Measurements from ENCODE around the gene PIR.

DNA sequence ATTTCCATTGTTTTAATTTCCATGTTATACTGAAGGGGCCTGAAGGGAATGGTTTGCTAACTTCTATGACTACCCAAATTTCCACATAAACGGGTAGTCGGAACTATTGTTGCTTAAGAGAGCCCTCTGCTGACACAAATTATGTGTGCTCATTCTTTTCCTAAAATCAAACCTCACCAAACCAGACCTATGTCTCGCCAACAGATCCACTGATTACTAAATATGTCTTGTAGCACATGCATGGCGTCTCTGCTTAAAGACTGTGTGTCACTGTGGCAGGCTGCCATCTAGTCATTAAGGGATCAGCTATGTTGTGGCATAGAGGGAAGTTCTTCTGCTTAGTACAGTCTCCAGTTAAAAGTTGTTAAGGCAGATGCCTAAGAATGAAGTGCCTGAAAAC is 25.1 kb downstream of the PIR start:
- TF ChIP-seq, protein P1, sequence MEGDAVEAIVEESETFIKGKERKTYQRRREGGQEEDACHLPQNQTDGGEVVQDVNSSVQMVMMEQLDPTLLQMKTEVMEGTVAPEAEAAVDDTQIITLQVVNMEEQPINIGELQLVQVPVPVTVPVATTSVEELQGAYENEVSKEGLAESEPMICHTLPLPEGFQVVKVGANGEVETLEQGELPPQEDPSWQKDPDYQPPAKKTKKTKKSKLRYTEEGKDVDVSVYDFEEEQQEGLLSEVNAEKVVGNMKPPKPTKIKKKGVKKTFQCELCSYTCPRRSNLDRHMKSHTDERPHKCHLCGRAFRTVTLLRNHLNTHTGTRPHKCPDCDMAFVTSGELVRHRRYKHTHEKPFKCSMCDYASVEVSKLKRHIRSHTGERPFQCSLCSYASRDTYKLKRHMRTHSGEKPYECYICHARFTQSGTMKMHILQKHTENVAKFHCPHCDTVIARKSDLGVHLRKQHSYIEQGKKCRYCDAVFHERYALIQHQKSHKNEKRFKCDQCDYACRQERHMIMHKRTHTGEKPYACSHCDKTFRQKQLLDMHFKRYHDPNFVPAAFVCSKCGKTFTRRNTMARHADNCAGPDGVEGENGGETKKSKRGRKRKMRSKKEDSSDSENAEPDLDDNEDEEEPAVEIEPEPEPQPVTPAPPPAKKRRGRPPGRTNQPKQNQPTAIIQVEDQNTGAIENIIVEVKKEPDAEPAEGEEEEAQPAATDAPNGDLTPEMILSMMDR (tag by site-specific recombination; IDR thresholded peaks at IDR 0.05), result peak; percentile 48; the same call in 1 of the 2 replicates
- TF ChIP-seq, protein P2, sequence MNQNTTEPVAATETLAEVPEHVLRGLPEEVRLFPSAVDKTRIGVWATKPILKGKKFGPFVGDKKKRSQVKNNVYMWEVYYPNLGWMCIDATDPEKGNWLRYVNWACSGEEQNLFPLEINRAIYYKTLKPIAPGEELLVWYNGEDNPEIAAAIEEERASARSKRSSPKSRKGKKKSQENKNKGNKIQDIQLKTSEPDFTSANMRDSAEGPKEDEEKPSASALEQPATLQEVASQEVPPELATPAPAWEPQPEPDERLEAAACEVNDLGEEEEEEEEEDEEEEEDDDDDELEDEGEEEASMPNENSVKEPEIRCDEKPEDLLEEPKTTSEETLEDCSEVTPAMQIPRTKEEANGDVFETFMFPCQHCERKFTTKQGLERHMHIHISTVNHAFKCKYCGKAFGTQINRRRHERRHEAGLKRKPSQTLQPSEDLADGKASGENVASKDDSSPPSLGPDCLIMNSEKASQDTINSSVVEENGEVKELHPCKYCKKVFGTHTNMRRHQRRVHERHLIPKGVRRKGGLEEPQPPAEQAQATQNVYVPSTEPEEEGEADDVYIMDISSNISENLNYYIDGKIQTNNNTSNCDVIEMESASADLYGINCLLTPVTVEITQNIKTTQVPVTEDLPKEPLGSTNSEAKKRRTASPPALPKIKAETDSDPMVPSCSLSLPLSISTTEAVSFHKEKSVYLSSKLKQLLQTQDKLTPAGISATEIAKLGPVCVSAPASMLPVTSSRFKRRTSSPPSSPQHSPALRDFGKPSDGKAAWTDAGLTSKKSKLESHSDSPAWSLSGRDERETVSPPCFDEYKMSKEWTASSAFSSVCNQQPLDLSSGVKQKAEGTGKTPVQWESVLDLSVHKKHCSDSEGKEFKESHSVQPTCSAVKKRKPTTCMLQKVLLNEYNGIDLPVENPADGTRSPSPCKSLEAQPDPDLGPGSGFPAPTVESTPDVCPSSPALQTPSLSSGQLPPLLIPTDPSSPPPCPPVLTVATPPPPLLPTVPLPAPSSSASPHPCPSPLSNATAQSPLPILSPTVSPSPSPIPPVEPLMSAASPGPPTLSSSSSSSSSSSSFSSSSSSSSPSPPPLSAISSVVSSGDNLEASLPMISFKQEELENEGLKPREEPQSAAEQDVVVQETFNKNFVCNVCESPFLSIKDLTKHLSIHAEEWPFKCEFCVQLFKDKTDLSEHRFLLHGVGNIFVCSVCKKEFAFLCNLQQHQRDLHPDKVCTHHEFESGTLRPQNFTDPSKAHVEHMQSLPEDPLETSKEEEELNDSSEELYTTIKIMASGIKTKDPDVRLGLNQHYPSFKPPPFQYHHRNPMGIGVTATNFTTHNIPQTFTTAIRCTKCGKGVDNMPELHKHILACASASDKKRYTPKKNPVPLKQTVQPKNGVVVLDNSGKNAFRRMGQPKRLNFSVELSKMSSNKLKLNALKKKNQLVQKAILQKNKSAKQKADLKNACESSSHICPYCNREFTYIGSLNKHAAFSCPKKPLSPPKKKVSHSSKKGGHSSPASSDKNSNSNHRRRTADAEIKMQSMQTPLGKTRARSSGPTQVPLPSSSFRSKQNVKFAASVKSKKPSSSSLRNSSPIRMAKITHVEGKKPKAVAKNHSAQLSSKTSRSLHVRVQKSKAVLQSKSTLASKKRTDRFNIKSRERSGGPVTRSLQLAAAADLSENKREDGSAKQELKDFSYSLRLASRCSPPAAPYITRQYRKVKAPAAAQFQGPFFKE (tag by site-specific recombination; IDR thresholded peaks at IDR 0.05; ENCODE audit: borderline replicate concordance), result no peak
- TF ChIP-seq ZNF433 (tag by site-specific recombination; IDR thresholded peaks at IDR 0.05; ENCODE audit: low read depth) (no peak), KLF10 (tag by site-specific recombination; IDR thresholded peaks at IDR 0.05) (no peak), ZFP3 (tag by site-specific recombination; IDR thresholded peaks at IDR 0.05; ENCODE audit: low read depth) (no peak), SP2 (tag by site-specific recombination; IDR thresholded peaks at IDR 0.05) (no peak), ZNF274 (IDR thresholded peaks at IDR 0.05; ENCODE audit: low read length) (no peak), ZNF274 (tag by site-specific recombination; IDR thresholded peaks at IDR 0.05; ENCODE audit: borderline replicate concordance) (no peak), ZNF785 (tag by site-specific recombination; IDR thresholded peaks at IDR 0.05) (no peak), ZNF830 (tag by site-specific recombination; IDR thresholded peaks at IDR 0.05; ENCODE audit: low read depth) (no peak), ZNF707 (tag by site-specific recombination; IDR thresholded peaks at IDR 0.05) (no peak), ZNF121 (tag by site-specific recombination; IDR thresholded peaks at IDR 0.05) (no peak)

Measured in HEK293 (cell line).